ENCODE results near the gene MEGF11.

GRCh38 chr15:66089049-66089448 is 164.5 kb downstream of the MEGF11 start:
- TF ChIP-seq, protein P1, sequence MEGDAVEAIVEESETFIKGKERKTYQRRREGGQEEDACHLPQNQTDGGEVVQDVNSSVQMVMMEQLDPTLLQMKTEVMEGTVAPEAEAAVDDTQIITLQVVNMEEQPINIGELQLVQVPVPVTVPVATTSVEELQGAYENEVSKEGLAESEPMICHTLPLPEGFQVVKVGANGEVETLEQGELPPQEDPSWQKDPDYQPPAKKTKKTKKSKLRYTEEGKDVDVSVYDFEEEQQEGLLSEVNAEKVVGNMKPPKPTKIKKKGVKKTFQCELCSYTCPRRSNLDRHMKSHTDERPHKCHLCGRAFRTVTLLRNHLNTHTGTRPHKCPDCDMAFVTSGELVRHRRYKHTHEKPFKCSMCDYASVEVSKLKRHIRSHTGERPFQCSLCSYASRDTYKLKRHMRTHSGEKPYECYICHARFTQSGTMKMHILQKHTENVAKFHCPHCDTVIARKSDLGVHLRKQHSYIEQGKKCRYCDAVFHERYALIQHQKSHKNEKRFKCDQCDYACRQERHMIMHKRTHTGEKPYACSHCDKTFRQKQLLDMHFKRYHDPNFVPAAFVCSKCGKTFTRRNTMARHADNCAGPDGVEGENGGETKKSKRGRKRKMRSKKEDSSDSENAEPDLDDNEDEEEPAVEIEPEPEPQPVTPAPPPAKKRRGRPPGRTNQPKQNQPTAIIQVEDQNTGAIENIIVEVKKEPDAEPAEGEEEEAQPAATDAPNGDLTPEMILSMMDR (IDR thresholded peaks at IDR 0.05) = no peak
- TF ChIP-seq POLR2A (IDR thresholded peaks at IDR 0.05) = no peak
